NCI-H1105 treated with DMSO at 0.1 percent for 48 hours (cell line): ENCODE results near the gene CARD9.
"Not testable (repeated sequence)": the region's sequence is repeated elsewhere in the genome, so short reads cannot be mapped to it uniquely, and the experiment has no call there.

Experiments
- DNase-seq: peaks from one replicate; lab custom pipeline; 2025; lab: John Stamatoyannopoulos, UW

The CARD9 gene

GRCh38 chr9:136322756-136323330 is 50.6 kb downstream of the CARD9 start:
- no peak for DNase-seq

GRCh38 chr9:136321561-136321960 is 51.9 kb downstream of the CARD9 start:
- no peak for DNase-seq

GRCh38 chr9:136320972-136321371 is 52.5 kb downstream of the CARD9 start:
- not testable (repeated sequence) for DNase-seq

GRCh38 chr9:136319955-136320354 is 53.5 kb downstream of the CARD9 start:
- not testable (repeated sequence) for DNase-seq

- DNase-seq, result not testable (repeated sequence)
Measured at GRCh38 chr9:136319244-136319643, 54.2 kb downstream of the CARD9 start.

- DNase-seq, result no peak
Measured at GRCh38 chr9:136318776-136319241, 54.7 kb downstream of the CARD9 start.

- DNase-seq, result no peak
Measured at GRCh38 chr9:136318111-136318775, 55.2 kb downstream of the CARD9 start.

GRCh38 chr9:136317695-136318094 is 55.8 kb downstream of the CARD9 start:
- DNase-seq, result no peak

- no peak for DNase-seq
Measured at GRCh38 chr9:136316896-136317676, 56.4 kb downstream of the CARD9 start.

GRCh38 chr9:136316271-136316751 is 57.2 kb downstream of the CARD9 start:
- no peak for DNase-seq

- DNase-seq, result no peak
Measured at GRCh38 chr9:136314944-136315343, 58.5 kb downstream of the CARD9 start.

GRCh38 chr9:136314056-136314416 is 59.4 kb downstream of the CARD9 start:
- no peak for DNase-seq
